Stimulated activated CD8-positive, alpha-beta memory T cell treated with anti-CD3 and anti-CD28 coated beads, Interleukin-4, amount 100 ng/mL, for 4 hours (primary cell): ENCODE results near the gene ZNF865.
"Not testable (repeated sequence)": the region's sequence is repeated elsewhere in the genome, so short reads cannot be mapped to it uniquely, and the experiment has no call there.

Experiments
- DNase-seq, 2 donors: peaks; one replicate each; pipeline ENCODE4 v3.0.0-alpha.2; 2020; ENCODE audit warnings: low read depth in 2 of 2, low spot score in 1 of 2

Gene ZNF865

DNA sequence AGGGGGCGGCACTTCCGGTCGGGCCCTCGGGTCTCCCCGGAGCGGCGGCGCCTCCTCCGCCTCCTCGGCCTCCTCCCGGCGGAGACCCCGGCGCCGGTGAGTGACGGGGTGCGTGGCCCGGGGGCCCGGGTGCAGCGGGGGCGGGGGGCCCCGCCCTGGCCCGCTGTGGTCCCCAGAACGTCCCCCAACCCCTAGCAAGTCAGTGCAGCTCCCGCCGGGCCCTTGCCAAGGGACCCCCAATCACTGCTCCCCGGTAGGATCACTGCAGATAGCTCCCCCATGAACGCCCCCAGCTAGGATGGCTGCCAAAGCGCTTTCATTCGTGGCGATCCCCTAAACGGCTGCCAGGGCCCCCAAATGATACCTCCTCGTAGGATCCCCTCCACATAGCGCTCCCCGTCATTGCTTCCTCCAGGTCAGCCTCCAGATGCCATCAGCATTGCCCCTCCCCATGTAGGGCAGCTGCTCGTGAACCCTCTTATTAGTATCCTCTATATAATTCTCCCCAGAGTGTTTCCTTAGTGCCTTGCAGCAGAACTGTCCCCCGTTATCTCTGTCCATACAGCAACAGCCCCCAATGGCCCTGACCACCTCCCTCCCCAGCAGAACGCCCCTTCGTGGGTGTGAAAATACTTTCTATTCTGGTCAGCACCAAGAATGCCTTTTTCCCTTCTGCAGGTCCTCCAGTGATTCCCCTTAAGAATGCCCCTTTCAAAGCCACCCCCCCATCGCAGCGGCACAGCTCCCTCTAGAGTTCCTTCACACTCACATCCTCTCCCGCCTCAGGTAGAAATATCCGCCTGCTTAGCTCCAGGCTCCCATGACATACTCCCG lies at the start of gene ZNF865:
TSS of gene ZNF865 (plus strand) at position 11 of the 834 bp plus-strand sequence. CDS start 7,972 bp downstream, outside the sequence.
- DNase-seq: peak in 1 of 2 donors; percentile 49

DNA sequence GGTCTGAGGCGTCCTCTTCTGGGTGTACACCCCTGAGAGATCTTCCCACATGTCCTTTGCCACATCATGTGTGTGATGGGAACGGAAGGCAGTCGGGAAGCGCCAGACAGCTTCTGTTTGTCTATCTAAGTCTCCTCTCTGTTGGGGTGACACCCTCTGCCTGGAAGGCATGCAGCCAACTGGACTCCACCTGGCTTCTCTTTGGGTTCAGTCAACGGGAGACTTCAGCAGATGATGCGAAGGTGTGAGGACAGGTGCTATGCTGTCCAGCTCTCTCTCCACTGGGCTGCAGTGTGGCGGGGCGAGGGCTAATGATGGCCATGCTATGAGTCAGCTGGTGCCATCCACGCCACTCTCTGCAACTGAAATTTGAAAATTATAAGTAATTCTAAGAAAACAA lies 45.8 kb upstream of the ZNF865 start:
- DNase-seq: no peak

- no peak for DNase-seq
Measured at GRCh38 chr19:55563261-55563690, 42.2 kb upstream of the ZNF865 start.

DNA sequence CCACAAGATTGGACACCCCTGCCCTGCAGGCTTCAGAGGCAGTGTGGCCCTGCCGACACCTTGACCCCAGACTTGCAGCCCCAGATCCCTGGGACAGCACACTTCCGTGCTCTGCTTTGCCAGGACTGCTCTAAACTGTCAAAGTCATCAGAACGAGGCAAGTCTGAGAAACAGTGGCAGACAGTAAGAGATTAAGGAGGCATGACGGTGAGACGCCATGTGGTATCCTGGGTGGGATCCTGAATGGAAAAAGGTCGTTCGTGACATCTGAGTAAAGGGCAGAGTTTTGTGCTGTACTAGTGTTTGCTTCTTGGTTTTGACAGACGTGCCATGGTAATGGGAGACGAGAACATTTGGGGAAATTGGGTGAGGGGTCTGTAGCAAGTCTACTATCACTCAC lies 38.6 kb upstream of the ZNF865 start:
- DNase-seq: no peak

DNA sequence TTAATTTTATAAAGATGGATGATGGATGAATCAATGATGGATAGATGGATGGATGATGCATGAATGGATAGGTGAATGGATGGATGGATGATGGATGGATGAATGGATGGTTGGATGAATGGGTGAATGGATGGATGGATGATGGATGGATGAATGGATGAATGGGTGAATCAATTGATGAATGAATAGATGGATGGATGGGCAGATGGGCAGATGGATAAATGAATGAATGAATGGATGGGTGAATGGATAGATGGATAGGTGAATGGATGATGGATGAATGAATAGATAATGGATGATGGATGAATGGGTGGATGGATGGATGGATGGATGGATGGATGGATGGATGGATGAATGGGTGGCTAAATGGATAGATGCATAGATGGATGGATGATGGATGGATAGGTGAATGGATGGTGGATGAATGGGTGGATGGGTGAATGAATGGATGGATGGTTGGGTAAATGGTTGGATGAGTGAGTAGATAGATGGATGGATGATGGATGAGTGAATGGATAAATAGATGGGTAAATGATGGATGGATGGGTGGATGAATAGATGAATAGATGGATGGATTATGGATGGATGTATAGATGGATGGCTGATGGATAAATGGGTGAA lies 37.6 kb upstream of the ZNF865 start:
- DNase-seq: no peak

GRCh38 chr19:55569477-55569876 lies 36.0 kb upstream of the ZNF865 start:
- DNase-seq: not testable (repeated sequence)

DNA sequence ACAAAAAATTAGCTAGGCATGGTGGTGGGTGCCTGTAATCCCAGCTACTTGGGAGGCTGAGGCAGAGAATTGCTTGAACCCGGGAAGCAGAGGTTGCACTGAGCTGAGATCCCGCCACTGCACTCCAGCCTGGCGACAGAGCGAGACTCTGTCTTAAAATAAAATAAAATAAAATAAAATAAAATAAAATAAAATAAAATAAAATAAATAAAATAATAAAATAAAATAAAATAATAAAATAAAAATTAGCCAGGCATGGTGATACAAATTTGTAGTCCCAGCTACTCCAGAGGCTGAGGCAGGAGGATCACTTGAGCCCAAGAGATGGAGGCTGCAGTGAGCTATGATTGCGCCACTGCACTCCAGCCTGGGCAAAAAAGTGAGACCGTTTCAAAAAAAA lies 31.5 kb upstream of the ZNF865 start:
- DNase-seq: not testable (repeated sequence)

- no peak for DNase-seq
Measured at GRCh38 chr19:55576746-55577145, 28.7 kb upstream of the ZNF865 start.

DNA sequence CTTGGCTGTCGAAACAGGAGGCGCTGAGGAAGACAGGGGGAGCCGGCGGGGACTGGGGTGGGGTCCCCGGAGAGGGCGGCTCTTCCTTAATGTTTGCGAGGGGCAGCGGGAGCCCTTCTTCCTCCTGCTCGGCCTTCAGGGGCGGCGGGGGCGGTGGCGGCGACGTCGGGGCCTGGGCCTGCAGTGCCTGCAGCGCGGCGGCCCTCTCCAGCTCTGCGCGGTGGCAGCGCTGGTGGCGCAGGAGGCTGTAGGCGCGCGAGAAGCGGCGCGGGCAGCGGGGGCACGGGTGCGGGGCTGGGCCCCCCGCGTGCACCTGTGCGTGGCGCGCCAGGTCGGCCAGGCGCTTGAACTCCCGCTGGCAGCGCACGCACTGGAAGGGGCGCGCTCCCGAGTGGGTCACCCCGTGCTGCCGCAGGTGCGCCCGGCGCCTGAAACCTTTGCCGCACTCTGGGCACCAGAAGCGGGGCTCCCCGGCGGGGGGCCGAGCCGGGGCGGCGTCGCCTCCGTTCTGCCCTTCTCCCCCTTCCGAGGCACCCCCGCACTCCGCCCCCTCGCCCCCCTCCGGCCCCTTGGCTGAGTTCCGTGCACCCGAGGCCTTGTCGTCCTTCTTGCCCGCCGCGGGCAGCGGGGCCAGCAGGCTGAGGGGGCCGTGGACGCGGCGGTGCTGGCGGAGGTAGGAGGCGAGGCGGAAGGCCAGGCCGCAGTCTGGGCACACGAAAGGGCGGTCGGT lies 27.3 kb upstream of the ZNF865 start:
- DNase-seq: no peak

DNA sequence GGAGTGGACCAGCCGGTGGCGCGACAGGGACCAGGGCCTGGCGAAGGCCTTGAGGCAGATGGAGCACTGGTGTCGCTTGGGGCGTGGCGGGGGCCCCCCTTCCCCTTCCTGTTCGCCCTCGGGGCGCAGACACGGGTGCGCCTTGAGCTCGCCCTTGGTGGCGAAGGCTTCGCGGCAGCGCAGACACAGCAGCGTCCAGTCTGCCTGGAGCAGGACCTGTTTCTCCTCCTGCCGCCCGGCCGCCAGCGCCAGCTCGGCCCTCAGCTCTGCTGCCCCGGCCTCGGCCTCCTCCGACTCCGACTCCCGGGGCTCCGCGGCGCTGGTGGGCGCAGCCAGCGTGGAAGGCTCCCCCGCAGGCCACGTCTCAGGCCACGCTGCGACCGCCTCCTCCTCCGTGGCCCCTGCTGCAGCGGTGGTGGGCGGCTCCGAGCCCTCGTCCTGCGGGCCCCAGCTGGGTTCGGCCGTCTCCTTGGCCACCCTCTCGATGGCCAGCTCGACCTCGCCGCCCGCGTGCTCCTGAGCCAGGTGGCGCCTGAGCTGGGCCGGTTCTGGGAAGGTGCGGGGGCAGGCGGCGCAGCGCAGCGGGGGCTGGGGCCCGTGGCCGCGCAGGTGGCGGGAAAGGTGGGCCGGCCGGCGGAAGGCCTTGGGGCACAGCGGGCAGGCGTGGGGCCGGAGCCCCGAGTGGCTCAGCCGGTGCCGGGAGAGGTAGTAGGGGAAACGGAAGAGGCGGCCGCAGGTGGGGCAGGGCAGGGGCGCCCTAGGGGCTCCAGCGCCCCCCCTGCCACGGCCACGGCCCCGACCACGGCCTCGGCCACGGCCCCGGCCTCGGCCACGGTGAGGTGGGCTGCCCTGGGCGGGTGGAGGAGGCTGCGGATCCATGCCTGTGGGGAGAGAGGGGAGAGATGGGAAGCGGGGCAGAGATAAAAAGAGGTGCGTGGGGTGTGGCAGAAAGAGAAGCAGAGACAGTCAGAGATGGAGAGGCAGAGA lies 26.4 kb upstream of the ZNF865 start:
- no peak for DNase-seq

DNA sequence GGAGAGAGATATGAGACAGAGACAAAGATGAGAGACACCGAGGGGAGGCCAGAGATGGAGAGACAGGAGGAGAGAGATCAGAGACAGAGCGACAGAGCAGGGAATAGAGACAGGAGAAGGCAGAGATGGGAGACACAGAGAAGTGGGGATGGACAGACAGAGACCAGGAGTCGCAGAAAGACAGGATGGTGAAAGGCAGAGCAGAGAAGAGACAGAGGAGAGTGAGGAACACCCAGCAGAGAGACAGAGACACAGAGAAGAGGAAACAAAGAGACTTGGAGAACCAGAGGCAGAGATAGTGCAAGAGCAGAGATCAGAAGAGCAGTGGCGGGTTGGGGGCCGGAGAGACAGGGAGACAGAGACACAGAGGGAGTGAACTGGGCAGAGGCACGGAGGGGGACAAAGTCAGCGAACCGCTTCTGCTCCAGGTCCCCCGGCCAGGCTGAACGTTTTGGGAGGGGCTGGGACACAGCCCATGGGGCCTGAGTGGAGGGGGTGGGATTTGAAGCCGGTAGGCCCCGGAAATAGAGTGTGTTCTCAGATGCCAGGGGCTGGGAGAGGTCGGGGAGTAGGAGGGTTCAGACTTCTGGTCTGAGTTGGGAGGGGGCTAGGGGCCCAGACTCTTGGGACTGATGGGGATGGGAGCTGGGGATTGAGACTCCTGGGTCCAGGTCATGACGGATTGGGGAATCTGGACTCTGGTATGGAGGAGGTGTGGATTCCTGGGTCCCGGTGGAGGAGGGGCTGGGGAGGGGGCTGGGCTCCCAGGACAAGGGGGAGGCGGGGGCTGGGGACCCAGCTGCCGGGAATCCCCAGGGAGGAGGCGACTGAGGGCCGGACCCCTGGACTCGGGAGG lies 25.5 kb upstream of the ZNF865 start:
- DNase-seq: no peak

GRCh38 chr19:55580628-55581144 lies 24.8 kb upstream of the ZNF865 start, which contains the start of gene ZNF579:
Gene ZNF579, minus strand, starts transcription at chr19:55580848. Its CDS starts 1,209 bp downstream, at chr19:55579639.
- peak; percentile 49 to 56 for DNase-seq

DNA sequence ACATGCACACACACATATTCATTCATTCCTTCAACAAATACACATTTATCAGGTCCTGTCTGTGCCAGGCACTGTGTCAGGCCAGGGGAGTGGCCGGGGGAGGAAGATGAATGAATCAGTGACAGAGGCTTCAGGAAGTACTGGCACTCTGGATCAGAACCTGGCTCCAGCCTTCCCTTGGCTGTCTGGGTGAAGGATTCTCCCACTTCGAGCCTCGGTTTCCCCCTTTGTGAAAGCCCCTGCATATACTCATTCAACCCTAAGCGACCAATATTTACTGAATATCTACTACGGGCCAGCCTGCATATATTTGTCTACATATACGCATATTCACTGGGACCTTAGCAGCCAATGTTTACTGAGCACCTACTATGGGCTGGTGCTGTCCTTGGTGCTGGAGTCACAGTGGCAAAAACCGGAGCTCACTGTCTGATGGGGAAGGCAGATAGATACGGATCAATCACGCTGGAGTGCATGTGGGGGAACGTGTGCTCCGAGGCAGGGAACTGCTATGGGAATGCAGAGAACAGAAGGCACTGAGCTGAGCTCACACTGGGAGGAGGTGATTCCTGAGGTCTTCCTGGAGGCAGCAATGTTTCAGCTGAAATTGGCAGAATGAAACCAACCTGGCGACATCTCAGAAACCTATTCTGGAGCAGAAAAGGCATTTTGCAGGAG lies 24.2 kb upstream of the ZNF865 start:
- no peak for DNase-seq

DNA sequence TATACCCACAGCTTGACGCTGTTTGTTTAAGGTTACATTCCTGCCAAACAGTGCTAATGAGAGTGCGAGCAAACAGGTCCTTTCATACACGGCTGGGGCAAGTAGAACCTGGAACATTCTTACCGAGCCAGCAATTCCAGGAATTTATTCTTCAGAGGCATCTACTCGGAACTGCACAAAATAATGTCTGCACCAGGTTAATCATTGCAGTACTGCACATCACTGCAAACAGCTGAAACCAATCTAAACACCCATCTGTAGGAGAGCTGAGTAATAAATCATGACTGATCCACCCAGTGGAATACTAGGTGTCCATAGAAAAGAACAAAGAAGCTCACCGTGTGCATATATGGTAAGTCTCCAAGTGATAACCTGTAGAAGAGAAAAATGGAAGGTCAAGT lies 23.6 kb upstream of the ZNF865 start:
- no peak for DNase-seq

- DNase-seq: not testable (repeated sequence)
Measured at GRCh38 chr19:55582284-55582683, 23.2 kb upstream of the ZNF865 start.

DNA sequence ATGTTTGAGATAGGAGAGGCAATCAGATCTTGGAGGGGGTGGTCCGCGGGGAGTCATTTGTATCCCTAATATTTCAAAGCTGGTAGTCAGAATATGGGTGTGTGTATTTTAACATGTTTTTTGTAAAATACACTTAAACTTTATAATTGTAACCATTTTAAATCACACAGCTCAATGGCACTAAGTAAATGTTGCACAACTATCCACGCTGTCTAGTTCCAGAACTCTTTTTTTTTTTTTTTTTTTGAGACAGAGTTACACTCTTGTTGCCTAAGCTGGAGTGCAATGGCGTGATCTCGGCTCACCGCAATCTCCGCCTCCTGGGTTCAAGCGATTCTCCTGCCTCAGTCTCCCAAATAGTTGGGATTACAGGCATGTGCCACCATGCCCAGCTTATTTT lies 21.6 kb upstream of the ZNF865 start:
- DNase-seq: not testable (repeated sequence)

GRCh38 chr19:55584871-55585270 lies 20.6 kb upstream of the ZNF865 start:
- DNase-seq: no peak

DNA sequence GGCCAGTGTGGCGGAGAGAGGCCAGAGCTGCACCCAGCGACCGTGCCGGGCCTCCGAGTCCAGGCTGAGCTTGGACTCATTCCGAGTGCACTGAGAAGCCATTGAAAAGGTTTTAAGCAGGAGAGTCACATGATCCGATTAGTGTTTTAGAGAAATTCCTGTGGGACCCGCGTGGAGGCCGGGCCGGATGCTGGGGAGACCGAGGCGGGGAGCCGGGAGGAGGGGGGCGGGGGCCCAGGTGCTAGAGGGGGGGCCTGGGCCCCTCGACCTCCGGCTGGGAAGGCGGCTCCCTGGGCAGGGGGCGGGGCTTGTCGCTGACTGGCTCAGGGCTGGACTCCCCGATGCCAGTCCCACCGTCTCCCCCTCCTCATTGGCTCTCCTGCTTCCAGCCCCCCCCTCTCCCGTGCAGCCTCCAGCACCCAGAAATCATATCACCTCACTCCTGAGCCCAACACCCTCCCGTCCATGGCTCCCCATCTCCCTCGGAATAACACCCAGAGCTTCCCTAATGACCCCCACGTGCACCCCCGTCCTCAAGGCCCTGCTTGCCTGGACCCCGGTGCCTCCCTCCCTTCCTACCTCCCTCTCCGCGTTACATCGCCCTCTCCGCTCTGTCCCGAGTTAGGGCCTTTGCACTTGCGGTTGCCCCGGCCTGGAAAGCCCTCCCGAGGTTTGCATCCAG lies 19.6 kb upstream of the ZNF865 start:
- no peak for DNase-seq
